Body of pancreas (tissue), 4 donors: ENCODE data around the gene FAM222A.

Source experiments
- CTCF ChIP-seq, 7 experiments: fragments of 450-650 bp in 4 of 7; fragments of 200-600 bp in 3 of 7; sonication (generic) in 3 of 7; IDR thresholded peaks; one replicate each; pipeline ENCODE4 v1.5.1; 2016 to 2019; ENCODE audit warnings: antibody characterized with exemption in 7 of 7
- POLR2A ChIP-seq, 3 donors: fragments of 450-650 bp; IDR thresholded peaks; one replicate each; pipeline ENCODE4 v1.6.1; 2016; ENCODE audit warnings: antibody characterized with exemption in 3 of 3, mild to moderate bottlenecking in 2 of 3

GRCh38 chr12:109760031-109760929 is 46.7 kb downstream of the FAM222A start:
- TF ChIP-seq CTCF (IDR thresholded peaks at IDR 0.05) (no peak), POLR2A (IDR thresholded peaks at IDR 0.05) (no peak)
